D721Med (cell line): ENCODE data around the gene PIM3.

Experiments used
- DNase-seq: peaks from one replicate; pipeline ENCODE4 v3.0.0; 2011; ENCODE audit warnings: low spot score; ENCODE audit not compliant: insufficient read length
- FAIRE-seq: peaks from 2 replicates; lab custom pipeline; 2011; peaks lifted over from hg19 to GRCh38; lab: Jason Lieb, UNC
- TF ChIP-seq, protein P1 (sequence below): IDR thresholded peaks from 2 replicates; pipeline ENCODE4 v1.5.1; 2012; ENCODE audit warnings: mild to moderate bottlenecking, control low read depth; ENCODE audit not compliant: insufficient read depth; ENCODE audit errors: missing control alignments

The PIM3 gene

GRCh38 chr22:50010676-50011446 is 50.3 kb downstream of the PIM3 start:
- FAIRE-seq (no peak), DNase-seq (peak; percentile 6)
- TF ChIP-seq, protein P1, sequence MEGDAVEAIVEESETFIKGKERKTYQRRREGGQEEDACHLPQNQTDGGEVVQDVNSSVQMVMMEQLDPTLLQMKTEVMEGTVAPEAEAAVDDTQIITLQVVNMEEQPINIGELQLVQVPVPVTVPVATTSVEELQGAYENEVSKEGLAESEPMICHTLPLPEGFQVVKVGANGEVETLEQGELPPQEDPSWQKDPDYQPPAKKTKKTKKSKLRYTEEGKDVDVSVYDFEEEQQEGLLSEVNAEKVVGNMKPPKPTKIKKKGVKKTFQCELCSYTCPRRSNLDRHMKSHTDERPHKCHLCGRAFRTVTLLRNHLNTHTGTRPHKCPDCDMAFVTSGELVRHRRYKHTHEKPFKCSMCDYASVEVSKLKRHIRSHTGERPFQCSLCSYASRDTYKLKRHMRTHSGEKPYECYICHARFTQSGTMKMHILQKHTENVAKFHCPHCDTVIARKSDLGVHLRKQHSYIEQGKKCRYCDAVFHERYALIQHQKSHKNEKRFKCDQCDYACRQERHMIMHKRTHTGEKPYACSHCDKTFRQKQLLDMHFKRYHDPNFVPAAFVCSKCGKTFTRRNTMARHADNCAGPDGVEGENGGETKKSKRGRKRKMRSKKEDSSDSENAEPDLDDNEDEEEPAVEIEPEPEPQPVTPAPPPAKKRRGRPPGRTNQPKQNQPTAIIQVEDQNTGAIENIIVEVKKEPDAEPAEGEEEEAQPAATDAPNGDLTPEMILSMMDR: no peak

GRCh38 chr22:50011447-50012210 is 51.1 kb downstream of the PIM3 start:
- DNase-seq: no peak
- FAIRE-seq: no peak
- TF ChIP-seq, protein P1: no peak

- TF ChIP-seq, protein P1: no peak
- FAIRE-seq (no peak), DNase-seq (no peak)
Measured at GRCh38 chr22:50012211-50013181, 51.9 kb downstream of the PIM3 start, which contains the start of gene IL17REL. Gene IL17REL, minus strand, starts transcription at chr22:50012765. Its CDS starts 119 bp downstream, at chr22:50012646.
